Stimulated activated CD8-positive, alpha-beta memory T cell treated with anti-CD3 and anti-CD28 coated beads, Interleukin-12 subunit alpha, Interleukin-12 subunit beta, amount 100 ng/mL, for 24 hours (primary cell): ENCODE results near the gene MARCHF6.
"Not testable (repeated sequence)": the region's sequence is repeated elsewhere in the genome, so short reads cannot be mapped to it uniquely, and the experiment has no call there.

Experiments used
- DNase-seq: peaks from one replicate; pipeline ENCODE4 v3.0.0-alpha.2; 2020; ENCODE audit errors: extremely low read depth

The MARCHF6 gene

GRCh38 chr5:10323588-10324488 is 29.7 kb upstream of the MARCHF6 start:
- DNase-seq, result no peak

GRCh38 chr5:10324518-10325370 is 28.8 kb upstream of the MARCHF6 start:
- DNase-seq, result no peak

GRCh38 chr5:10328323-10328722 is 25.2 kb upstream of the MARCHF6 start:
- no peak for DNase-seq

- no peak for DNase-seq
These were observed 24.1 kb upstream of the MARCHF6 start for GRCh38 chr5:10329446-10329819.

GRCh38 chr5:10329820-10330481 is 23.5 kb upstream of the MARCHF6 start:
- DNase-seq, result no peak

- no peak for DNase-seq
These were observed 22.8 kb upstream of the MARCHF6 start for GRCh38 chr5:10330511-10331230.

- DNase-seq, result no peak
These were observed 22.1 kb upstream of the MARCHF6 start for GRCh38 chr5:10331341-10331796.

- DNase-seq, result no peak
These were observed 21.2 kb upstream of the MARCHF6 start for GRCh38 chr5:10332301-10332700.

- DNase-seq, result no peak
These were observed 20.1 kb upstream of the MARCHF6 start for GRCh38 chr5:10333154-10334006.

GRCh38 chr5:10334831-10335230 is 18.7 kb upstream of the MARCHF6 start:
- DNase-seq, result no peak

GRCh38 chr5:10335711-10336470 is 17.6 kb upstream of the MARCHF6 start:
- DNase-seq, result no peak

GRCh38 chr5:10337107-10337506 is 16.4 kb upstream of the MARCHF6 start:
- DNase-seq, result no peak

- DNase-seq, result no peak
These were observed 15.5 kb upstream of the MARCHF6 start for GRCh38 chr5:10337986-10338385.

- DNase-seq, result no peak
These were observed 14.8 kb upstream of the MARCHF6 start for GRCh38 chr5:10338686-10339057.

GRCh38 chr5:10339058-10339811 is 14.3 kb upstream of the MARCHF6 start:
- DNase-seq, result no peak

GRCh38 chr5:10339958-10340357 is 13.5 kb upstream of the MARCHF6 start:
- DNase-seq, result no peak

- no peak for DNase-seq
These were observed 10.0 kb upstream of the MARCHF6 start for GRCh38 chr5:10343486-10343885.

- DNase-seq, result not testable (repeated sequence)
These were observed 8.9 kb upstream of the MARCHF6 start for GRCh38 chr5:10344461-10345106.

- DNase-seq, result no peak
These were observed 5.2 kb upstream of the MARCHF6 start for GRCh38 chr5:10348258-10348657.
